GM21619 (cell line): ENCODE data around the gene CHRM2.
"Not testable (repeated sequence)": the region's sequence is repeated elsewhere in the genome, so short reads cannot be mapped to it uniquely, and the experiment has no call there.

Source experiments
- ATAC-seq: cut with Tn5 transposase; IDR thresholded peaks from one replicate; pipeline ENCODE4 v1.9.1; 2021; ENCODE audit not compliant: unreplicated experiment

CHRM2 gene

DNA sequence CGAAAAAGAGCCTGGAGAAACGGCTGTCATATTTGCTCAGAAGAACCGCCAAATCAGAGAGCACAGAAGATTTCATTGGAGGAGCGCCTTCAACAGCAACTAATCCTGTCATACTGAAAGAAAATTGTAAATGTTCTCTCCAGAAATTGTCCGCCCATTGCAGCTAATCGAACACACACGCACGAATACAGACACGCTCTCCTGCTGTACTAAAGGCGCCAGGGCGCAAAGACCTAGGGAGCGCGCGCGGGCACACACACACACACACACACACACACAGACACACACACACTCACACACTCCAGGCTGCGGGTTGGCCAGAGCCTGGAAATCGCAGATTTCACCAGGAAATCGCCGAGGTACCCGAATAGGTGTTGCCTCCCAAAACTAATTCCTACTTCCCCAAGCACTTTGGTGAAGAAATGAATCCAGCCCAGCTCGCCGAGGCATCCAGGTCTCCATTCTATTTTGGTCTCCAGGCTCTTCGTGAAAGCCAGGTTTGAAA is at the start of gene CHRM2:
Gene CHRM2, plus strand, starts transcription at position 157 of the 505 bp plus-strand sequence. CDS start 146,214 bp downstream, outside the sequence.
- ATAC-seq, result no peak

DNA sequence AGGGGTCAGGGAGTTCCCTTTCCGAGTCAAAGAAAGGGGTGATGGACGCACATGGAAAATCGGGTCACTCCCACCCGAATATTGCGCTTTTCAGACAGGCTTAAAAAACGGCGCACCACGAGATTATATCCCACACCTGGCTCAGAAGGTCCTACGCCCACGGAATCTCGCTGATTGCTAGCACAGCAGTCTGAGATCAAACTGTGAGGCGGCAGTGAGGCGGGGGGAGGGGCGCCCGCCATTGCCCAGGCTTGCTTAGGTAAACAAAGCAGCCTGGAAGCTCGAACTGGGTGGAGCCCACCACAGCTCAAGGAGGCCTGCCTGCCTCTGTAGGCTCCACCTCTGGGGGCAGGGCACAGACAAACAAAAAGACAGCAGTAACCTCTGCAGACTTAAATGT is 37.1 kb upstream of the CHRM2 start:
- ATAC-seq, result not testable (repeated sequence)

DNA sequence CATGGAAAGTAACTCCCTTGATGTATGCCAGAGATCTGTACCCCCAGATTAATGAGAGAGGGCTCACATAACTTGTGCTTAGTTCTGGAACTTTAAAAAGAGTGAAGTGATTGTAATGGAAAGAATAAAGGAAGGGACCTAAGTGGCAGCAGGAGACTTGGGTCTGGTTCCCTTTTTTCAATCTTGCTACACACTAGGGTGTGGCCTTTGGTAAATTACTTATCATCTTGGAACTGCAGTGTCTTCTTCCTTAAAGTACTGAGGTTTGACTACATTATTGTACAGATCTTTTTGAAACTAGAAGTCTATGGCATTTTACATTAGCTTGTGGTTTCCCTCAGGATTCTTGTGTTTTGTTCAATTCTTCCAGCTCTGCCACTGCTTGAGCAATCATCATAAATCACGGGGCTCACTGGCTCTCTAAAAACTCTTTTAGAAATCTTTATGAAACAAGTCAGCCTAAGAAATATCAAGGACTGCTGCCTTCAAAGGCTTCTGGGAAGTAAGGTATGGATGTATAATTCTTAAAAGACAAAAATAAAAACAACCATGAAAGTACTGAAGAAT is 22.5 kb upstream of the CHRM2 start:
- ATAC-seq, result no peak

DNA sequence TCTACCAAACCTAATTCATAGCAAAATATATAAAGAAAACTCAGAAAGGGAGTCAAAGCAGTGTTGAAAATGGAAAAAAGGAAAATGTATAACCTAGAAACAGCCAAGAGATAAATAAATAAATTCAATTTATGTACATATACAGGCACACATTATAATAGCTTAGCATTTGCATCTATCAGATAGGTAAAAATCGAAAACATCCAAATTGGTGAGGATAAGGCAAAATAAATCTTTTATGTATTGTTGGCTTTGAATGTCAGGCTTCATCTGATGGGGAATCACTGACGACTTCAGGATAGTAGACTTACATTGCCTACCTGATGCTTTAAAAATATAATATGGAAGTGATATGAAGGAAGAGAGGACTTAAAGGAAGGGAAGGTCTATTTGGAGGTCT is 20.6 kb upstream of the CHRM2 start:
- no peak for ATAC-seq

DNA sequence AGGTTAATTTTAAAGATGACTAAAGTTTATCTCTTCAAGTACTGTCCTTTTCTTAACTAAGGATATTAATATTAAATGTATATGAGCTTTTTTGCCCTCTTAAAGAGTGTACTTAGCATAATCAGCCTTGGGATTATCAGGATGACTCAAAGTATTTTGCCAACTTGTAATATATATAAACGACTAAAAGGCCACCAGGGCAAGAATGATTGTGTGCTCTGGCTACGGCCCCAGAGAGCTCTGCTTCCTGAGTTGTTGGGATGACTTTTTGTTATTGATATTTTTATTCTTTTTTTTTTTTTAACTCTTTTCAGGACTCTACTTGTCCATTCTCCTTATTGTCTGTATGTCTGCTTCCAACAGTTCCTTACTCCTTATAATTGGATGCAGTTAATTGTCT is 14.8 kb upstream of the CHRM2 start:
- no peak for ATAC-seq

DNA sequence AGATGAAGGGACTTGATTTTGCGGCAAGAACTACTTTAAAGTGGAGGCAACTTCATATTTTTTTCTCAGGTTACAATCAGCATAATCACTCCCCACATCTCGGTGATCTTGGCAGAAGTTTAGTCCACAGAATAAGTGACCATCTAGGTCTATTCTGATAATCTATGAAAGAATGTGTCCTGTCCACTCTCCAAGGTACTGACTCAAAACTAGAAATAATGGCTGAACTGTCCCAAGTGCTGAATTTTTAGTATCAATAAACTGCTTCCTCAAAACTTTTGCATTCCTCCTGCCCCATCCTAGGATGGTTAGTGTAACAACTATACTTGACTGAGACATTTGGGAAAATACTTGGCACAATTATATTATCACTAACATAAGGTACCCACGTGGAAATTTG is 10.9 kb upstream of the CHRM2 start:
- ATAC-seq, result no peak

DNA sequence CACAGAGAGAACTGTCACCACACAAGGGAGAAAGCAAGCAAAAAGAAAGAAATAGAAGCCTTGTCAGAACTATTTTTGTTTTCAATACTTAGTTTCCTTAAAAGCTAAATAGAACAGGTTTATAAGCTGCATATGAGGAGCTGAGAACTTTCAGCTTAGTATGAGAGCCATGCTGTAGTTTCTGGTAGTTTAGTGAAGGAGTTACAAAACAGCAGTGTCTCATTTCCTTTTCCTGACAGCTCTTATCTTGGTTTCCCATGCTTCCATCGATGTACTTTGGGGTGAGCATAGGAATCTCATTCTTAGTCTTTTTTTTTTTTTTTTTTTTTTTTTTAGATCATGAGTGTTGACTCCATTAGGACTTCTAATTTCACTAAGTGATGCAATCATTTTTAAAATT is 8.6 kb upstream of the CHRM2 start:
- no peak for ATAC-seq

DNA sequence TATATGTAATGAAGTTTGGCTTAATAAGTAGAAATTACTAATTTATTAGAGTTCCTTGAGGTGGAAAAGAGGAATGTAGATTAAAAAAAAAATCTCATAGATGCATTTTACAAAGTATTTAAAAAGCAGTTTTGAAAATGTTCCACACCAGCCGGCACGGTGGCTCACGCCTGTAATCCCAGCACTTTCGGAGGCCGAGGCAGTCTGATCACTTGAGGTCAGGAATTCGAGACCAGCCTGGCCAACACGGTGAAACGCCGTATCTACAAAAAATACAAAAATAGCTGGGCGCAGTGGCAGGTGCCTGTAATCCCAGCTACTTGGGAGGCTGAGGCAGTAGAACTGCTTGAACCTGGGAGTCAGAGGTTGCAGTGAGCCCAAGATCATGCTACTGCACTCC is 3.2 kb upstream of the CHRM2 start:
- no peak for ATAC-seq

DNA sequence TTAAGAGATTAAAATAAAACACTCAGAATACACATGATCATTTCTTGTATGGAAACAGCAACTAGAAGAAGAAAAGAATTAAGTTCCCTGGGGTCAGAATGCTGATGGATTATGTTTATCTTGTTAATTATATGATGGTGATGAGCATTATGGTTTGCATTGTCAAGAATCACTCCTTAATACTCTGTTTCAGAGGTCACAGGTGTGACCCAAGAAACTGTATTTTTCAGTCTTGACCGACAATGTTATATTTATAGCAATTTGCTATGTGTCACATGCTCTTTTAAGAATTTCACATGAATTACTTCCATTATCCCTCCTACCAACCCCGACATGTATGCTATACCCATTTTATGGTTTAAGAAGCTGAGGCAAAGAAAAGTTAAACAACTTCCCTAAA is 2.7 kb upstream of the CHRM2 start:
- no peak for ATAC-seq

DNA sequence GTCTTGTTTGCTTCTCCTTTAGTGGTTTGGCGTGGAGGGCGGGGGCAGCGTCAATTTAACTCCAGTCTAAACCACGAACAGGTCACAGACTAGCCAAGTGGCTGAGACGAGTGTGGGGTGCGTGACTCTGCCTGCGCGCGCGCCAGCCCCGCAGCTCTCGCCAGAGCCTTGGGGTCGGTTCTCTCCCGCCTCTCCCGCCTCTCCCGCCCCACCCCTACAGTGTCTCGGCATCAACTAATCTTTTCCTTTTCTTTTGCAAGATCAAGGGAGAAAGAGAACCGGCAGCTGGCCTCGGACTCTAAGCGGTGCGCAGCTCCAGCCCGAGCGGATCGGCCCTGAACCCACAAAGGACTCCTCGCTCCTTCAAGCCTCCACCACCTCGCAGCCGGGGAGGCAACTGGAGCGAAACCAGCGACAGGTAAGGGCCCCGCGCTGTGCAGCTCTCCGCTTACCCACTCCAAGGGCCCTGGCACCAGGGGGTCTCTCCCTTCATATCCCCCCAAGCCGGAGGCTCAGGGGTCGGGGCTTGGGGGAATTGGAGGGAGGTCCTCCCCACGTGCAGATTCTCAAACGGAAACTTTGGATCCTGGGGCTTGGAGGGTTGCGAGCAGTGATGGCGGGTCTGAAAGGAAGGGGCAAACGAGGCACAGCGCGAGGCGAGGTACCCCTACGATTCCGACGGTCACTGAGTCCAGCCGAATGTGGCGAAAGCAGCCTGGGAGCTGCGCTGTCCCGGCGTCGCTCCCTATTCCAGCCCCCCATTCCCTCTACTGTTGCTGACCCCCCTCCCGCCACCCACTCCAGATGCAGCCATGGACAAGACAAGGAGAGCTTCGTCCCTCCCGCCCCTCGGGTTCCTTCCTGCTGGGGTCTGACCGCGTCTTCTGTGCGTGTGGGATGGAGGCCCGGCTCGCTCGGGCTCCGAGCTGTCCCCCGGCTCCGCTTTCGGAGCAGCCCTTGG is 829 bp downstream of the CHRM2 start:
- ATAC-seq, result no peak

DNA sequence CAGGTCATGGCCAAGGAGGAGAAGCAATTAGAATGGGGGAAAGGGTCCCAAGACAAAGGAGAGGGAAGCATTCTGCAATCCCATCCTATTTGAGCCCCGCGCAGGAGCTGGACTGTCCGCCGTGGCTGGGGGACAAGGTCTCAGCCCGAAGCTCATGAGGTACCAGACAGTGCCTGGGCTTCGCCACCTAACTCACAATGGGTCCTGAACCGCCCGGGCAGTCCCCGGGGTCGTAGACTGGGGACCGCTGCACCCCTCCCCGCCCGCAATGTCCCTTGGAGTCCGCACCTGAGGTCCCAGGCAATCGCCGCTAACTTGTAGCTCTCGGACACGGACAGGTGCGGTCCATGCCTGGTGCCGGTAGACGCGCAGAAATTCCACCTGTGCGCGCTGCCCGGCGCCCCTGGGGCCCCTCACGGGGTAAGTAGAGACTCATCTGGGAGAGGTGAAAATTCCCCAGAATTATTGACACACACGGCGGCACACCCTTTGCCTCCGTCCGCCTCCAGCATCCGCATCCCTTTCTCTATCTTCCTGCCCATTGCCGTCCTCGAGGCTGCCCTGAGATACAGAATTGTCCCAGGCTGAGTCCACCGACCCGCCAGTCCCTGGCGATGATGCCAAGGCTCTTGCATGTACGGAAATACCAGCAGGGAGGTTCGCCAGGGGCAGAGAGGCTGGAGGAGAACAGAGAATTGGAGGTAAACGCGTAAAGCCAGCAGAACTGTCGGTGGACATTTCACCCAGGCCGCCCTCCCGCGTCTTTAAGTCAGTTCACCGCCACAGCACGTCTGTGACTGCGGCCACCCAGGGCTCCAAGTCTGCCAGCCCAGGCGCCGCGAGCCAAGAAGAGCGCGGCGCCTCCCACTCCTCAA is 1.8 kb downstream of the CHRM2 start:
- ATAC-seq, result no peak

DNA sequence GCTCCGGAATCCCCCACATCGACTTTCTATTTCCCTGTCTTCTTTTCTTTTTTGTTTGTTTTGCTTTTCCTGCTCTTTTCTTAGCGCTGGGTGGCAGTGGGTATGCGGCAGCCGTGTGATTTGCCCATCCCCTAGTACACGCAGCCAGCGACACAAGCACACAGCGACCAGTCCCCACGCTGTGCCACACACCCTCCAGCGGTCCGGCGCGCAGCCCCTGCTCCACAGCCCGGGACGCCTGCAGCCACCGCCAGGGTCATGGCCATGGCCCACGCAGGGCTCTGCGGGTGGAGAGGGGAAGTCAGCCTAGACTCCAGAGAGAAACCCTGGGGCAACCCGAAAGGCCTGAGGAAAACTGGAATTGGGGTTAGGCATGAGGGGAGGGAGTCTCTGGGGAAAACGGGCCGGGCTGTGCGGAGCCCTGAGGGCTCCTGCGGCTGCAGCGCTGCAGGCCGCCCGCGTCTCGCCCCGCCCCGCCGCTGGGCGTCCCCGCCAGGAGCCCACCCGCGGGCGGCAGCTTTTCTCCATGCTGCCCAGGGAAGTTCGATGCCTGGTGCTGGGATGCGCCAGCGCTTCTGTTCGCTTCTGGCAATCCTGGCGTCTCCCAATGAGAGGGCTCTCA is 2.5 kb downstream of the CHRM2 start:
- no peak for ATAC-seq

DNA sequence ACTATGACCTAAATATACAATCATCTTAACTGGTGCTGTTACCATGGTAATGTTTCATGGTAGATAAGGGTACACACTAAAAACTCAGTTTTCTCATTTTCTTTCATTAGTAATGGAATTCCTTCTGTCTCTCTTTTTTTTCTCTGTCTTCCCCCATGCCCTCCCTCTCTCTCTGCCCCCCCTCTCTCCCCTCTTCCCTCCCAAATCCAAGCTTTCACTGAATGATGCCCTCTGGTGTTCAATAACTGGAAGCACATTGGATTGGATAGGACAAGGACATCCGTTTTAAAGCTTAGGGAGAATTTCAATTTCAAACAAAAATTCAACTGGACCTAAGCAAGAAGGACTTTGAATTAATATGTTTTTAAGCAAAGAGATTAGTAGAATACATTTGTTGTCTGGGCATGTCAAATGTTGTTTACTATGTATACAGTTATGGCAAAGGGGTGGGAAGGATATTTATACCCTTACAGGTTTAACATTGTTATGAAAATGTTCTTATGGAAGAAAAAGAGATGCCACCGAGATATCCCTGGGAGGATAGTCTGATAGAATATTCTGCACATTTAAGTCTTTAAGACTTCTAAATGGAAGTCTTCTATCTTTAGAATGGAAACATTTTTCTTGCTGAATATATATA is 6.1 kb downstream of the CHRM2 start:
- no peak for ATAC-seq

DNA sequence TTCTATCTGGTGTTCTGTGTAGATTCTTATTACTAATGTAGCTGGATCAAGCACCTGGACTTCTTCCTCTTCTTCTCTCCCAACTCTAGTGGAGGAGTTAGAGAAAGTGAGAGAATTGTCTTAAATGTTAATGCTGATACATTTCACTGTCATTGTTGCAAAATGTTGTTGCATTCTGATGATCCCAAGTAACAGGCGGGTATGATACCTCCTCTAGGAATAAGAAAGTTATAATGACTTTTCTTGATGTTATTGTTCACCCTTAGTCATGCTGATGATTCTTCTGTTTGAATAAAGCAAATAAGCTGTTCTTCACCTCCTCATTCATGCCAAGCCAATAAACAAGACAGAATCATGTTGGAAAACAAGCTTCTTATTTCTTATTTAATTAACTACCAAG is 9.1 kb downstream of the CHRM2 start:
- no peak for ATAC-seq

DNA sequence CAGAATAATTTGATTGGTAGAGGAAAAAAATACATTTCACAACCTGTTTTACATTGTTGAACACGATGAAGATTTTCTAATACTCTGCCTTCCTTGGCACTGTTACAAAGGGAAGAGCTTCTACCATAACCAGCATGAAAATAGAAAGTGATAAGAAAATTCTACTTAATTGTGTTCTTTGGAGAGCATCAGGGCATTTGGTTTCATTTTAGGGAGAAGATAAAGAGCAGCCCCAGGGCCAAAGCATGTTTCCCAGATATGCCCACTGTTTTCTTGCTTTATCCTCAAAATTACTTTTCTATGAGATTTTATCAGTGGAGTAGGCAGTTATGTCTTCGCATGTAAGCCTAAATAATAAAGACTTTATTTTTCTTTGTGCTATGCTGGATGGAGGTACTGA is 9.5 kb downstream of the CHRM2 start:
- ATAC-seq, result no peak

DNA sequence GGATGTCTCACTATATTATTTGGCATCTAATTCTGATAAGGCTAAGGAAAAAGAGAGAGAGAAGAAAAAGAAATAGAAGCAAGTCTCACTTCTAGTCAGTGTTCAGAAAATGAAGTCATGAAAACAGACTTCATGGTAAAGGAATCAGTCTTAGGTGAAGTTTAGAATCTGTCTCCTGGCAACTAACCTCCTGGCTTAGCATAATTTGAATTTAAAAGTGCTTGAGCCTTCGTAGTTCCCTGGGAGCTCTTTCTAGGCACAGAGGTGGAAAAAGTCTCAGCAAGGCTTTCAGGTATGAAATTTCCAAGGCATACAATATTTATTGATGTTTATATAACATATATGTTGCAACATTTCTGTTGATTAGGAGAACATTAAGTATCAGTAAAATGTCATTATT is 10.4 kb downstream of the CHRM2 start:
- ATAC-seq, result no peak

DNA sequence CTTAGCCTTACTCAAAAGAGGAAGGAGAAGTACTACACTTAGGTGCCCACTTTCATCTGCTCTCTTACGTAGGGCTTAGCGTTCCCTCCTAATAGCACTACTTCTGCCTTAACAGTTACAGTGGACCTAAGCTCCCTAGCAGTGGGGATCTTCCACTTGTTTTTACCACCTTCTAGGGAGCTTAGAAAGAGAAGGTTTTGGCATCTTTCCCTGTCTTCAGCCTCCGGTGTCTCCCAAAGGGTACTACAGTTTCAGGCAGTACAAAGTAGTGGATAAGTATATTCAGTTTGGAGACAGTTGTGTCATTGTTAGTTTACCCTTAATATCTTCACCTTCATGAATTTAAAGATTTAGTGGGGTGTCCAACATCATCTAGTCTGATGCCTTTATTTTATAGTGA is 14.6 kb downstream of the CHRM2 start:
- no peak for ATAC-seq

DNA sequence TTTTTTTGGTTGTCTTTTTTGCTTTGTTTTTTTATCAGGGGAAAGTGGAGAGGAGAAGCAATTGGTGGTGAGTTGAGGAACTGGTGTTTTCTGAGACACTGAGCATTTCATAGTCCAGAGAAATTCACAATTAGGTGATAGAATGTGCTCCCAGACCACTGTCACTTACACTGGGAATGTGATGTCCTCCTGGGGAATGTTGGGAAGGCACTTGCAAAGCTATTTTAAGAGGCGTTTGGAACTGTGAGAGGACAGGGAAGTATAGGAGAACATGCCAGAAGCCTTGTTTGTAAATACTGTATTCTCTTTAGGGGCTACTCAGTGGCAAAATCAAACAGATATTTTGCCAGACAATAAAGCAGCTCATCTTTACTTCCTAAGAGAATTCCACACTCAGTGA is 16.0 kb downstream of the CHRM2 start:
- ATAC-seq, result no peak

DNA sequence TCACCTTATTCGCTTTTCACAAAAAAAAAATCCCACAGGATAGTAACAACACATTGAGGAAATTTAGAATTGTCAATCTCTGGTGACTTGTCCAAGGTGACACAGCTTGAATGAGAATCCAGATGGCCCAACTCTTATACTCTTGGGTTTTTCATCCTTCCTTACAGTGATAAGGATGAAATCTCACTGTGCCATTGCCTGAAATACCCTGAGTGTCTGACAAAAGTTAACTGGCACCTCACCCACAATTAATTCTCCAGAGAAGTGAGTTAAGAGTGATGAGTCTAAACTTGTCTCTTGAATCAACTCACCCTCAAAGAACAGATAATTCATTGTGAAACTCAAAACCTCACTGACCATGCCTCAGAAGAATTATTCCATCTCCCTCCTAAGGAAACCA is 18.9 kb downstream of the CHRM2 start:
- no peak for ATAC-seq

DNA sequence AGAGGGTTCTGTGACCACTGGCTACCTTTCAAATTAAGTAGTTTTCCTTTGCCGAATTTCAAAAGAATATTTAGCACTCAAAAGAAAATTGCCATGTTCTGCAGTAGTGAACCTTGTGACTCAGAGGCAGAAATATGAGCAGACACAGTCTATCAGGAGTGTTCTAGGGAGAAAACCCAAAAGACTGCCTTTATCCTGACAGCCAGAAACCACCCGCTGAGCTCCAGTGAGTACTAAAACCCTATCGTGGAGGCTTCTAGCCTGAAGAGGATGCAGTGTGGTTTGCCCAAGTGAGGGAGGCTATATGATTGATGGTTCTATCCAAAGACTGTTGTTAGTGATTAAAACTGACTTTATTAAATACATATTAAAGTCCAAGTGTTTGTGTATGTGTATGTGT is 21.9 kb downstream of the CHRM2 start:
- no peak for ATAC-seq
